ENCODE results near the gene MRPL53. TPM values are rescaled to one million over a fixed set of nuclear protein-coding genes. Genes with fewer than 3 reads are reported as not detected.
A peak's percentile ranks its signal among the peaks of the same experiment; 100 is the strongest.

The MRPL53 gene
- total and polyA plus RNA-seq, 7 experiments from 2014 or later, result 45.7 to 175 (median 105) TPM

DNA sequence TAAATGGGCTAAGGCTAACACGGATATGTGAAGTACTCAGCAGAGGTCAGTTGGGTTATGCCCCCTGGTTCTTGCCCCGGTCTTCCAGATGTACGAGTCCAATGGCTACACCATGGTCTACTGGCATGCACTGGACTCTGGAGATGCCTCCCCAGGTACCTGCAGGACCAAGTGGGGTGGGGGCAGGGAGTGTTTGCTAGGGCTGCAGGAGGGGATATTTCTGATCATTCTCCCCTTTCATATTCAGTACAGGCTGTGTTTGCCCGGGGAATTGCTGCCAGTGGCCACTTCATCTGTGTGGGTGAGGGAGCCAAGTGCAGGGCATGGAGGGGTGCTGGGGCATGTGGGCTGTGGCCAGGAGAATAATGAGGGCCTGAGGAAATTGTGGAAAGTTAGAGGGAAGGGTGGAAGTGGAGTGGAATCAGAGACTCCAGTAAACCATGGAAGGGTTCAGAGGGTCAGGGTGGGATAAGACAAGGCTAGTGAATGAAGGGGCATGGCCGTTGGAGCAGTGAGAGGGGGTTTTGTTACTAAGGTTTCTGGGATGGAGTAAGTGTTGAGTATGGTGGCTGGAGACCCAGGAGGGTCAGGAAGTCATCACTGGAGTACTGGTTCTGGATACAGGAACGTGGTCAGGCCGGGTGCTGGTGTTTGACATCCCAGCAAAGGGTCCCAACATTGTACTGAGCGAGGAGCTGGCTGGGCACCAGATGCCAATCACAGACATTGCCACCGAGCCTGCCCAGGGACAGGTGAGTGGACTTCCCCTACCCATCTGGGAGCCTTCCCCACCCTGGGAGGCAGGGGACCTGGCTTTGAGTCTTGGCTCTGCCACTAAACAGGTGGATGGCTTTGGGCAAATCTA is 49.0 kb downstream of the MRPL53 start:
- no peak for ATAC-seq
- Histone ChIP-seq H3K4me1 (ENCODE audit: control insufficient read depth in 2 of 2, insufficient read depth in 2 of 2, low read length in 2 of 2) (peaks cover 4 to 14% of the 10 kb centered on the region in 2 donors), H3K4me3 (ENCODE audit: low read length) (no peak overlapping the region), H3K27ac (ENCODE audit: low read depth, low read length) (no peak overlapping the region), H3K36me3 (ENCODE audit: control insufficient read depth in 2 of 3, insufficient read depth in 3 of 3, low read length in 3 of 3) (peaks cover 0 to 19% (median 0%) of the 10 kb centered on the region in 3 experiments), H3K27me3 (ENCODE audit: control insufficient read depth in 2 of 2, insufficient read depth in 2 of 2, low read length in 2 of 2) (no peaks in the 10 kb centered on the region), H3K9me3 (ENCODE audit: control insufficient read depth in 2 of 3, low read length in 3 of 3) (no peaks in the 10 kb centered on the region)
- CTCF ChIA-PET, result no interaction called here
- Mint-ChIP-seq H3K27me3 (no peaks in the 10 kb centered on the region), H3K27ac (peak overlapping the region in 7 of 9 donors; percentile 14 to 100 (median 97)), H3K36me3 (peaks cover 0 to 18% (median 0%) of the 10 kb centered on the region in 5 donors), H3K4me1 (peaks cover 12 to 36% (median 29%) of the 10 kb centered on the region in 7 donors), H3K9me3 (no peaks in the 10 kb centered on the region), H3K4me3 (peak overlapping the region; percentile 90 to 100 (median 98))
- intact Hi-C loops (cut with micrococcal nuclease), result loop anchor here (2.0 to 10.0 kb wide), 2 partner anchors 17 to 1039 kb away; partner anchors contain the start of genes ALMS1 (in 1 of the 2) and RTKN (in 1 of the 2)
- DNase-seq, result no peak
- POLR2A ChIA-PET, result no interaction called here

Other genes starting within 250 kb of the MRPL53 start
- gene SLC4A5, start 129.3 kb downstream of the MRPL53 start, total RNA-seq, result 10 to 100 TPM in 4 of 5 experiments, 1 to 10 TPM in 1; 2.0 to 20.8 (median 18.5) TPM
- gene SLC4A5, start 129.3 kb downstream of the MRPL53 start, polyA plus RNA-seq, result 1 to 10 TPM in 1 of 2 donors, under 1 TPM in 1; 0.59 to 3.3 TPM
- 100 to 1,000 TPM in 2 of 5 experiments, 10 to 100 TPM in 3; 73.6 to 113 (median 98.5) TPM for gene DCTN1, start 92.4 kb downstream of the MRPL53 start, total RNA-seq
- gene DCTN1, start 92.4 kb downstream of the MRPL53 start, polyA plus RNA-seq, result 10 to 100 TPM; 52.1 to 77.2 TPM
- gene C2orf81, start 51.1 kb downstream of the MRPL53 start, total RNA-seq, result 10 to 100 TPM in 1 of 5 experiments, 1 to 10 TPM in 4; 4.3 to 10.5 (median 6.8) TPM
- 1 to 10 TPM; 7.9 to 8.6 TPM for gene C2orf81, start 51.1 kb downstream of the MRPL53 start, polyA plus RNA-seq
- 10 to 100 TPM; 26.5 to 78.5 (median 30.8) TPM for gene WDR54, start 51.0 kb downstream of the MRPL53 start, total RNA-seq
- gene WDR54, start 51.0 kb downstream of the MRPL53 start, polyA plus RNA-seq, result 10 to 100 TPM; 38.8 to 68.2 TPM
- 1 to 10 TPM in 2 of 5 experiments, under 1 TPM in 1, not detected in 2; 0.97 to 1.5 (median 1.3) TPM for gene RTKN, start 30.7 kb downstream of the MRPL53 start, total RNA-seq
- under 1 TPM; 0.26 to 0.28 TPM for gene RTKN, start 30.7 kb downstream of the MRPL53 start, polyA plus RNA-seq
- 10 to 100 TPM; 42.1 to 96.5 (median 46.8) TPM for gene INO80B, start 17.6 kb downstream of the MRPL53 start, total RNA-seq
- 10 to 100 TPM; 11.6 TPM for gene INO80B, start 17.6 kb downstream of the MRPL53 start, polyA plus RNA-seq
- 100 to 1,000 TPM in 2 of 5 experiments, 10 to 100 TPM in 3; 53.6 to 127 (median 85.4) TPM for gene WBP1, start 14.2 kb downstream of the MRPL53 start, total RNA-seq
- gene WBP1, start 14.2 kb downstream of the MRPL53 start, polyA plus RNA-seq, result 10 to 100 TPM; 33.3 to 45.4 TPM
- 10 to 100 TPM; 61.0 to 88.5 (median 74.3) TPM for gene MOGS, start 7.3 kb downstream of the MRPL53 start, total RNA-seq
- 10 to 100 TPM; 31.2 to 40.7 TPM for gene MOGS, start 7.3 kb downstream of the MRPL53 start, polyA plus RNA-seq
- gene CCDC142, start 10.3 kb upstream of the MRPL53 start, total RNA-seq, result 10 to 100 TPM; 21.4 to 75.2 (median 33.8) TPM
- 10 to 100 TPM; 13.1 to 23.9 TPM for gene CCDC142, start 10.3 kb upstream of the MRPL53 start, polyA plus RNA-seq
- 10 to 100 TPM; 35.5 to 50.4 (median 43.6) TPM for gene TTC31, start 10.4 kb upstream of the MRPL53 start, total RNA-seq
- gene TTC31, start 10.4 kb upstream of the MRPL53 start, polyA plus RNA-seq, result 10 to 100 TPM; 19.8 to 24.5 TPM
- gene LBX2, start 26.9 kb upstream of the MRPL53 start, total RNA-seq, result under 1 TPM in 2 of 5 experiments, not detected in 3; 0.44 to 0.65 TPM
- not detected for gene LBX2, start 26.9 kb upstream of the MRPL53 start, polyA plus RNA-seq
- gene PCGF1, start 35.0 kb upstream of the MRPL53 start, total RNA-seq, result 10 to 100 TPM; 25.7 to 37.0 (median 31.2) TPM
- 10 to 100 TPM in 1 of 2 donors, 1 to 10 TPM in 1; 9.0 to 25.0 TPM for gene PCGF1, start 35.0 kb upstream of the MRPL53 start, polyA plus RNA-seq
- gene TLX2, start 41.8 kb upstream of the MRPL53 start, total RNA-seq, result under 1 TPM in 2 of 5 experiments, not detected in 3; 0.34 to 0.66 TPM
- not detected for gene TLX2, start 41.8 kb upstream of the MRPL53 start, polyA plus RNA-seq
- gene DQX1, start 53.6 kb upstream of the MRPL53 start, total RNA-seq, result under 1 TPM; 0.13 to 0.95 (median 0.59) TPM
- not detected for gene DQX1, start 53.6 kb upstream of the MRPL53 start, polyA plus RNA-seq
- gene AUP1, start 57.0 kb upstream of the MRPL53 start, total RNA-seq, result 100 to 1,000 TPM; 121 to 160 (median 144) TPM
- 10 to 100 TPM; 69.7 to 73.6 TPM for gene AUP1, start 57.0 kb upstream of the MRPL53 start, polyA plus RNA-seq
- 10 to 100 TPM; 16.9 to 46.2 (median 37.7) TPM for gene HTRA2, start 57.3 kb upstream of the MRPL53 start, total RNA-seq
- 10 to 100 TPM; 22.4 to 22.6 TPM for gene HTRA2, start 57.3 kb upstream of the MRPL53 start, polyA plus RNA-seq
- gene LOXL3, start 81.3 kb upstream of the MRPL53 start, total RNA-seq, result 1 to 10 TPM in 2 of 5 experiments, under 1 TPM in 3; 0.50 to 6.9 (median 0.81) TPM
- under 1 TPM in 1 of 2 donors, not detected in 1; 0.17 TPM for gene LOXL3, start 81.3 kb upstream of the MRPL53 start, polyA plus RNA-seq
- 10 to 100 TPM in 4 of 5 experiments, 1 to 10 TPM in 1; 7.0 to 39.5 (median 32.9) TPM for gene DOK1, start 82.0 kb upstream of the MRPL53 start, total RNA-seq
- gene DOK1, start 82.0 kb upstream of the MRPL53 start, polyA plus RNA-seq, result 10 to 100 TPM; 11.8 to 24.2 TPM
- under 1 TPM in 1 of 5 experiments, not detected in 4; 0.39 TPM for gene M1AP, start 175.7 kb upstream of the MRPL53 start, total RNA-seq
- gene M1AP, start 175.7 kb upstream of the MRPL53 start, polyA plus RNA-seq, result not detected
- gene SEMA4F, start 181.6 kb upstream of the MRPL53 start, total RNA-seq, result 10 to 100 TPM in 3 of 5 experiments, 1 to 10 TPM in 2; 5.7 to 23.6 (median 11.0) TPM
- gene SEMA4F, start 181.6 kb upstream of the MRPL53 start, polyA plus RNA-seq, result 1 to 10 TPM; 6.9 to 8.6 TPM